ENCODE measurements around the gene TCF4. TPM values are rescaled to one million over a fixed set of nuclear protein-coding genes. Genes with fewer than 3 reads are reported as not detected.

TCF4 gene
- total RNA-seq, 4 donors from 2014 or later: 80.9 to 172 (median 94.0) TPM

DNA sequence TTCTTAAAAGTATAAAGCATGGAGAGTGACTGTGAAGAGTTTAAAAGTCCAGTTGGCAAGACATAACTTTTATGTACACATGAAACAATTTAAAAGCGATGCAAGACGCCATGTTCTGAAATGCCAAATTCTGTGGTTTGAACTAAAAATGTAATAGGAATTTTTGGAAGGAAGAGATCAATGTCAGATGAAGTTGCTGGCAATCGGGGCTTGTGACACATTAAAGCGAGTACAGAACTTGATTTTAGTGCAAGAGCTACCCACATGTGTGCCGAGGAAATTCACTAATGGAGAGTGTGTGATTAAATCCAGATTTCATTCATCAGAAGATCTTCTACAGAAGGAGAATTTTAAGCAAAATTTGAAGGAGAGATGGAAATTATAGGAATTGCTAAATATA, 408.6 kb downstream of the TCF4 start:
- H3K4me3 ChIP-seq: no peak overlapping the region
- WGBS: 56% methylated on average over 5 of the region's 5 CpGs
- H3K27me3 ChIP-seq: no peaks in the 10 kb centered on the region
- DNase-seq (ENCODE audit: low spot score in 2 of 2): no peak
- TF ChIP-seq CTCF (IDR thresholded peaks at IDR 0.05) (no peak), POLR2AphosphoS5 (IDR thresholded peaks at IDR 0.05) (no peak), EP300 (IDR thresholded peaks at IDR 0.05) (no peak), POLR2A (IDR thresholded peaks at IDR 0.05) (no peak)
- no peaks in the 10 kb centered on the region for H3K36me3 ChIP-seq
- no peak overlapping the region for H3K27ac ChIP-seq
- H3K4me1 ChIP-seq: no peaks in the 10 kb centered on the region
- no peaks in the 10 kb centered on the region for H3K9me3 ChIP-seq

DNA sequence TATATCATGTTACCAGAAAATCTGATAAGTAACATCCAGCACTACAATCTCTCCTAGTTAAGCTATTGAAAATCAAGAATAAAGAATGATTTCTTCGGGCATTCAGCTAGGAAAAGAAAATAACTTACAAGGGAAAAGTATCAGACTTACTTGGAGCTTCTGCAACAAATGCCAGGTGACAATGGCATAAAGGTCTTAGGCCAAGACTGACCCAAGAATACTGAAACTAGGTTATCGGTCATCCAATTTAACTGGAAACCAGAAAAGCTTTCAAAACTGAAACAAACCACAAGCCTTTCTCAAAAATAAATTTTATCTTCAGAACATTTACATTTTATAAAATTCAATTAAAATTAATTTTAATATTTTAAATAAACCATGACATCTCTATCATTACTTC, 414.7 kb downstream of the TCF4 start:
- Histone ChIP-seq H3K27ac (no peak overlapping the region), H3K4me3 (no peak overlapping the region), H3K9me3 (no peaks in the 10 kb centered on the region), H3K4me1 (no peaks in the 10 kb centered on the region), H3K36me3 (no peaks in the 10 kb centered on the region), H3K27me3 (no peaks in the 10 kb centered on the region)
- TF ChIP-seq EP300 (IDR thresholded peaks at IDR 0.05): no peak
- no peak for TF ChIP-seq POLR2AphosphoS5 (IDR thresholded peaks at IDR 0.05)
- TF ChIP-seq CTCF (IDR thresholded peaks at IDR 0.05): no peak
- TF ChIP-seq POLR2A (IDR thresholded peaks at IDR 0.05): no peak
- 92% methylated on average over 2 of the region's 2 CpGs for WGBS
- DNase-seq (ENCODE audit: low spot score in 2 of 2): no peak

Measured in suprapubic skin (tissue), 4 donors.